Parathyroid adenoma (tissue), 2 donors: Measurements from ENCODE around the gene NBEAL2.

Source experiments
- H2AFZ ChIP-seq: fragments of 300-600 bp; sonication (generic); one replicate; pipeline ENCODE4 v1.7.0; 2017; ENCODE audit warnings: antibody characterized with exemption, mild to moderate bottlenecking
- H3K27ac ChIP-seq: fragments of 300-600 bp; sonication (generic); one replicate; pipeline ENCODE4 v1.7.0; 2017
- H3K27me3 ChIP-seq: fragments of 300-600 bp; sonication (generic); one replicate; pipeline ENCODE4 v1.7.0; 2017; ENCODE audit warnings: low read length; ENCODE audit not compliant: control insufficient read depth, insufficient read depth
- H3K36me3 ChIP-seq: fragments of 300-600 bp; sonication (generic); one replicate; pipeline ENCODE4 v1.7.0; 2017; ENCODE audit warnings: low read length; ENCODE audit not compliant: control insufficient read depth, insufficient read depth
- H3K4me1 ChIP-seq: fragments of 300-600 bp; sonication (generic); one replicate; pipeline ENCODE4 v1.7.0; 2017; ENCODE audit warnings: control low read depth
- H3K4me2 ChIP-seq: fragments of 300-600 bp; sonication (generic); one replicate; pipeline ENCODE4 v1.7.0; 2017; ENCODE audit warnings: low read length
- H3K4me3 ChIP-seq: fragments of 300-600 bp; sonication (generic); one replicate; pipeline ENCODE4 v1.7.0; 2017; ENCODE audit warnings: low read depth, low read length
- H3K79me2 ChIP-seq: fragments of 300-600 bp; sonication (generic); one replicate; pipeline ENCODE4 v1.7.0; 2017; ENCODE audit warnings: control low read depth
- H3K9ac ChIP-seq: fragments of 300-600 bp; sonication (generic); one replicate; pipeline ENCODE4 v1.7.0; 2017; ENCODE audit warnings: mild to moderate bottlenecking
- H3K9me3 ChIP-seq: fragments of 300-600 bp; sonication (generic); one replicate; pipeline ENCODE4 v1.7.0; 2017; ENCODE audit warnings: low read length; ENCODE audit not compliant: control insufficient read depth
- CTCF ChIP-seq: fragments of 300-600 bp; sonication (generic); IDR thresholded peaks from one replicate; pipeline ENCODE4 v1.7.0; 2017; ENCODE audit warnings: antibody characterized with exemption, mild to moderate bottlenecking
- donor health status: primary hyperparathyroidism.

The NBEAL2 gene

GRCh38 chr3:46971742-46972141 lies 7.7 kb upstream of the NBEAL2 start:
- H3K4me1 ChIP-seq = peaks cover 25% of the 10 kb centered on the region
- no peak overlapping the region for H3K4me2 ChIP-seq
- no peak overlapping the region for H3K27ac ChIP-seq

GRCh38 chr3:46972396-46972795 lies 7.1 kb upstream of the NBEAL2 start:
- H2AFZ ChIP-seq = no peak overlapping the region
- no peak overlapping the region for H3K4me2 ChIP-seq

More at GRCh38 chr3:46971742-46972141, 7.7 kb upstream of the NBEAL2 start:
- Histone ChIP-seq H3K27me3 (no peaks in the 10 kb centered on the region), H3K79me2 (peaks cover 80% of the 10 kb centered on the region), H3K4me3 (no peak overlapping the region), H2AFZ (no peak overlapping the region), H3K36me3 (no peaks in the 10 kb centered on the region), H3K9ac (no peak overlapping the region), H3K9me3 (no peaks in the 10 kb centered on the region)
- no peak for TF ChIP-seq CTCF

GRCh38 chr3:46974421-46975171 lies 4.9 kb upstream of the NBEAL2 start:
- no peak for TF ChIP-seq CTCF
- no peak overlapping the region for H3K4me3 ChIP-seq
- H3K4me2 ChIP-seq = no peak overlapping the region
- no peaks in the 10 kb centered on the region for H3K27me3 ChIP-seq
- no peak overlapping the region for H3K27ac ChIP-seq
- no peaks in the 10 kb centered on the region for H3K9me3 ChIP-seq
- peaks cover 55% of the 10 kb centered on the region for H3K79me2 ChIP-seq
- H2AFZ ChIP-seq = no peak overlapping the region
- H3K36me3 ChIP-seq = no peaks in the 10 kb centered on the region
- H3K4me1 ChIP-seq = peaks cover 28% of the 10 kb centered on the region
- no peak overlapping the region for H3K9ac ChIP-seq

More at GRCh38 chr3:46972396-46972795, 7.1 kb upstream of the NBEAL2 start:
- Histone ChIP-seq H3K27me3 (no peaks in the 10 kb centered on the region), H3K9ac (no peak overlapping the region), H3K79me2 (peaks cover 73% of the 10 kb centered on the region), H3K4me1 (peaks cover 23% of the 10 kb centered on the region), H3K27ac (no peak overlapping the region), H3K4me3 (no peak overlapping the region), H3K36me3 (no peaks in the 10 kb centered on the region), H3K9me3 (no peaks in the 10 kb centered on the region)
- no peak for TF ChIP-seq CTCF

- Histone ChIP-seq H3K79me2 (peaks cover 39% of the 10 kb centered on the region), H3K4me1 (peaks cover 16% of the 10 kb centered on the region), H3K4me2 (peak within 1 kb of the TSS; percentile 93), H2AFZ (peak within 1 kb of the TSS; percentile 94), H3K27me3 (no peaks in the 10 kb centered on the region), H3K9me3 (no peaks in the 10 kb centered on the region), H3K27ac (peak within 1 kb of the TSS; percentile 96), H3K36me3 (no peaks in the 10 kb centered on the region), H3K4me3 (peak within 1 kb of the TSS; percentile 100), H3K9ac (peak within 1 kb of the TSS; percentile 86)
- TF ChIP-seq CTCF = no peak
Measured at GRCh38 chr3:46976326-46977190, 2.9 kb upstream of the NBEAL2 start, which contains the start of gene CCDC12. TSS of gene CCDC12 (minus strand) at chr3:46976745. CDS start at chr3:46976732, 13 bp downstream.
